Measurements from ENCODE around the gene ADCK2.

The ADCK2 gene

DNA sequence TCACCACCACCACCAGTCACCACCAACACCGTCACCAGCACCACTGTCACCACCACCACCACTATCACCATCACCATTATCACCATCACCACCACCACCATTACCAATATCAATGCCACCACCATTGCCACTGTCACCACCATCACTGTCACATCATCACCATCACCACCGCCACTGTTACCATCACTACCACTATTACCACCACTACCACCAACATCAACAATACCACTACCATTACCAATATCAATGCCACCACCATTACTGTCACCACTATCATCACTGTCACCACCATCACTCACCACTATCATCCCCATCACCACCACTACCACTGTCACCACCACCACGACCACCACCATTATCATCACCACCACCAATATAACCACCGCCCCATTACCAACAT lies 18.1 kb upstream of the ADCK2 start:
- TF ChIP-seq ARNT (IDR thresholded peaks at IDR 0.05), result no peak
- TF ChIP-seq LEF1 (IDR thresholded peaks at IDR 0.05; ENCODE audit: borderline replicate concordance), result no peak
- no peak for TF ChIP-seq SUZ12 (IDR thresholded peaks at IDR 0.05)
- TF ChIP-seq ZNF384 (IDR thresholded peaks at IDR 0.05), result no peak
- no peak for TF ChIP-seq FOXM1 (IDR thresholded peaks at IDR 0.05; ENCODE audit: borderline replicate concordance)
- TF ChIP-seq NFRKB (IDR thresholded peaks at IDR 0.05), result no peak
- DNase-seq (ENCODE audit: extremely low spot score), result no peak
- ChIA-PET POLR2A (no interaction called here), CTCF (no interaction called here)

GRCh38 chr7:140655511-140656408 lies 17.0 kb upstream of the ADCK2 start:
- TF ChIP-seq ELF4 (IDR thresholded peaks at IDR 0.05) (no peak), ZNF384 (IDR thresholded peaks at IDR 0.05) (no peak), SUZ12 (IDR thresholded peaks at IDR 0.05) (no peak), FOXM1 (IDR thresholded peaks at IDR 0.05; ENCODE audit: borderline replicate concordance) (no peak), CTBP1 (IDR thresholded peaks at IDR 0.05; ENCODE audit: borderline replicate concordance) (no peak), HDGF (IDR thresholded peaks at IDR 0.05; ENCODE audit: borderline replicate concordance) (no peak), L3MBTL2 (conservative IDR thresholded peaks at IDR 0.05) (no peak), BHLHE40 (IDR thresholded peaks at IDR 0.05; ENCODE audit: borderline replicate concordance) (no peak), FOXK2 (IDR thresholded peaks at IDR 0.05) (no peak), NFRKB (IDR thresholded peaks at IDR 0.05) (no peak), LEF1 (IDR thresholded peaks at IDR 0.05; ENCODE audit: borderline replicate concordance) (no peak), ARNT (IDR thresholded peaks at IDR 0.05) (no peak), SP1 (IDR thresholded peaks at IDR 0.05) (no peak), FOXA1 (IDR thresholded peaks at IDR 0.05) (no peak)
- TF ChIP-seq, protein P1, sequence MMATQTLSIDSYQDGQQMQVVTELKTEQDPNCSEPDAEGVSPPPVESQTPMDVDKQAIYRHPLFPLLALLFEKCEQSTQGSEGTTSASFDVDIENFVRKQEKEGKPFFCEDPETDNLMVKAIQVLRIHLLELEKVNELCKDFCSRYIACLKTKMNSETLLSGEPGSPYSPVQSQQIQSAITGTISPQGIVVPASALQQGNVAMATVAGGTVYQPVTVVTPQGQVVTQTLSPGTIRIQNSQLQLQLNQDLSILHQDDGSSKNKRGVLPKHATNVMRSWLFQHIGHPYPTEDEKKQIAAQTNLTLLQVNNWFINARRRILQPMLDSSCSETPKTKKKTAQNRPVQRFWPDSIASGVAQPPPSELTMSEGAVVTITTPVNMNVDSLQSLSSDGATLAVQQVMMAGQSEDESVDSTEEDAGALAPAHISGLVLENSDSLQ (IDR thresholded peaks at IDR 0.05), result no peak
- DNase-seq (ENCODE audit: extremely low spot score), result no peak
- ChIA-PET CTCF (no interaction called here), POLR2A (no interaction called here)

GRCh38 chr7:140656548-140657515 lies 15.9 kb upstream of the ADCK2 start:
- ChIA-PET POLR2A (no interaction called here), CTCF (interaction anchor here (0.5 kb wide), 1 partner anchor 329 kb away, joined by 4 read pairs; no protein-coding TSS in a partner anchor)
- no peak for DNase-seq (ENCODE audit: extremely low spot score)
- TF ChIP-seq SUZ12 (IDR thresholded peaks at IDR 0.05), result no peak
- no peak for TF ChIP-seq ZNF384 (IDR thresholded peaks at IDR 0.05)
- TF ChIP-seq TARDBP (IDR thresholded peaks at IDR 0.05), result no peak
- TF ChIP-seq BHLHE40 (IDR thresholded peaks at IDR 0.05; ENCODE audit: borderline replicate concordance), result no peak
- no peak for TF ChIP-seq SP1 (IDR thresholded peaks at IDR 0.05)
- TF ChIP-seq, protein P1 (IDR thresholded peaks at IDR 0.05), result no peak
- no peak for TF ChIP-seq FOXM1 (IDR thresholded peaks at IDR 0.05; ENCODE audit: borderline replicate concordance)
- TF ChIP-seq ELF4 (IDR thresholded peaks at IDR 0.05), result no peak

- TF ChIP-seq SUZ12 (IDR thresholded peaks at IDR 0.05) (no peak), ZNF384 (IDR thresholded peaks at IDR 0.05) (no peak), L3MBTL2 (conservative IDR thresholded peaks at IDR 0.05) (no peak), SP1 (IDR thresholded peaks at IDR 0.05) (no peak), BHLHE40 (IDR thresholded peaks at IDR 0.05; ENCODE audit: borderline replicate concordance) (no peak), ELF4 (IDR thresholded peaks at IDR 0.05) (no peak), HDGF (IDR thresholded peaks at IDR 0.05; ENCODE audit: borderline replicate concordance) (no peak), FOXK2 (IDR thresholded peaks at IDR 0.05) (no peak), TARDBP (IDR thresholded peaks at IDR 0.05) (no peak), FOXM1 (IDR thresholded peaks at IDR 0.05; ENCODE audit: borderline replicate concordance) (no peak), CTBP1 (IDR thresholded peaks at IDR 0.05; ENCODE audit: borderline replicate concordance) (no peak), NFRKB (IDR thresholded peaks at IDR 0.05) (no peak), LEF1 (IDR thresholded peaks at IDR 0.05; ENCODE audit: borderline replicate concordance) (no peak), ARNT (IDR thresholded peaks at IDR 0.05) (no peak), FOXA1 (IDR thresholded peaks at IDR 0.05) (no peak)
- TF ChIP-seq, protein P1 (IDR thresholded peaks at IDR 0.05), result no peak
- DNase-seq (ENCODE audit: extremely low spot score), result no peak
- ChIA-PET CTCF (interaction anchor here (1.1 kb wide), 1 partner anchor 140 kb away, joined by 3 read pairs; no protein-coding TSS in a partner anchor), POLR2A (no interaction called here)
Observed at GRCh38 chr7:140657891-140658290, 14.9 kb upstream of the ADCK2 start.

GRCh38 chr7:140659856-140660255 lies 12.9 kb upstream of the ADCK2 start:
- ChIA-PET CTCF (interaction anchor here (1.0 to 1.3 kb wide), 4 partner anchors 12 to 355 kb away, joined by 3 to 5 read pairs (median 3); partner anchors contain the start of gene MRPS33), POLR2A (interaction anchor here (0.8 kb wide), 1 partner anchor 9 kb away, joined by 4 read pairs; no protein-coding TSS in a partner anchor)
- TF ChIP-seq LEF1 (IDR thresholded peaks at IDR 0.05; ENCODE audit: borderline replicate concordance) (no peak), ARNT (IDR thresholded peaks at IDR 0.05) (no peak), SUZ12 (IDR thresholded peaks at IDR 0.05) (no peak), FOXK2 (IDR thresholded peaks at IDR 0.05) (no peak), NFRKB (IDR thresholded peaks at IDR 0.05) (no peak)
- DNase-seq (ENCODE audit: extremely low spot score), result no peak

Data from HEK293T (cell line).